Activated B cell treated with CpG ODN at 0.5 μM for 24 hours (primary cell): Measurements from ENCODE around the gene HMGA1. TPM values are rescaled to one million over a fixed set of nuclear protein-coding genes. Genes with fewer than 3 reads are reported as not detected.
"Not testable (repeated sequence)": the region's sequence is repeated elsewhere in the genome, so short reads cannot be mapped to it uniquely, and the experiment has no call there.

Experiments used
- ATAC-seq: fragments of 200-7000 bp; cut with Tn5 transposase; one replicate; pipeline ENCODE4 v1.10.0; 2021; ENCODE audit warnings: low read depth, mild to moderate bottlenecking, moderate library complexity
- CTCF ChIA-PET: fragments of 350-600 bp; sonication (Branson Sonifier 250); formaldehyde crosslinking; loops from one replicate; lab custom pipeline; 2021; ENCODE audit warnings: antibody characterized with exemption; lab: Charles Lee
- POLR2A ChIA-PET: fragments of 350-600 bp; sonication (Branson Sonifier 250); formaldehyde crosslinking; loops from one replicate; lab custom pipeline; 2021; ENCODE audit warnings: antibody characterized with exemption; lab: Charles Lee
- DNase-seq: peaks from one replicate; pipeline ENCODE4 v3.0.0; 2022
- H3K27ac Mint-ChIP-seq: one replicate; pipeline ENCODE4 v1.8.0; 2020; ENCODE audit warnings: mixed read lengths
- H3K27me3 Mint-ChIP-seq: one replicate; pipeline ENCODE4 v1.8.0; 2021; ENCODE audit warnings: mixed read lengths
- H3K36me3 Mint-ChIP-seq: one replicate; pipeline ENCODE4 v1.8.0; 2021; ENCODE audit warnings: low read depth, mixed read lengths
- H3K4me1 Mint-ChIP-seq: one replicate; pipeline ENCODE4 v1.8.0; 2021; ENCODE audit warnings: mixed read lengths
- H3K4me3 Mint-ChIP-seq: one replicate; pipeline ENCODE4 v1.8.0; 2020; ENCODE audit warnings: mild to moderate bottlenecking, mixed read lengths
- H3K9me3 Mint-ChIP-seq: one replicate; pipeline ENCODE4 v1.8.0; 2020; ENCODE audit warnings: mixed read lengths
- intact Hi-C: fragments of 100-400 bp; cut with micrococcal nuclease; formaldehyde crosslinking; loops from one replicate; pipeline ENCODE4 v1.15.1; 2024
- total RNA-seq: library from RNA; stranded (reverse); gene quantifications from 2 replicates; pipeline ENCODE4 v1.2.3, GENCODE V29; 2022
- TF ChIP-seq, protein P1 (sequence below): fragments of 200-600 bp; IDR thresholded peaks from one replicate; pipeline ENCODE4 v1.8.0; 2022; ENCODE audit warnings: antibody characterized with exemption, mild to moderate bottlenecking

The HMGA1 gene
- total RNA-seq, 1 donor from 2014 or later, result 188 TPM

DNA sequence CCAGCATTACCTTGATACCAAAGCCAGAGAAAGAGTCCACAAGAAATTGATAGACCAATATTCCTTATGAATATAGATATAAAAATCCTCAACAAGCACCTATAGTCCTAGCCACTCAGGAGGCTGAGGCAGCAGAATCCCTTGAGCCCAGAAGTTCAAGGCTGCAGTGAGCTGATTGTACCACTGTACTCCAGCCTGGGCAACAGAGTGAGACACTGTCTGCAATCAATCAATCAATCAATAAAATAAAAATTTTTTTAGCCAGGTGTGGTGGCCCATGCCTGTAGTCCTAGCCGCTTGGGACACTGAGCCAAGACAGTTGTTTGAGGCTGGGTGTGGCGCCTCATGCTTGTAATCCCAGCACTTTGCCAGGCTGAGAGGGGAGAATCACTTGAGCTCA is 31.1 kb downstream of the HMGA1 start:
- DNase-seq (no peak), ATAC-seq (no peak)
- intact Hi-C loops, result no loop called here
- Mint-ChIP-seq H3K27ac (no peak overlapping the region), H3K36me3 (peaks cover 2% of the 10 kb centered on the region), H3K27me3 (no peaks in the 10 kb centered on the region), H3K9me3 (no peaks in the 10 kb centered on the region), H3K4me1 (peaks cover 12% of the 10 kb centered on the region), H3K4me3 (no peak overlapping the region)
- ChIA-PET POLR2A (interaction anchor here (0.5 kb wide), 1 partner anchor 12 kb away, joined by 5 read pairs; no protein-coding TSS in a partner anchor), CTCF (no interaction called here)
- TF ChIP-seq, protein P1, sequence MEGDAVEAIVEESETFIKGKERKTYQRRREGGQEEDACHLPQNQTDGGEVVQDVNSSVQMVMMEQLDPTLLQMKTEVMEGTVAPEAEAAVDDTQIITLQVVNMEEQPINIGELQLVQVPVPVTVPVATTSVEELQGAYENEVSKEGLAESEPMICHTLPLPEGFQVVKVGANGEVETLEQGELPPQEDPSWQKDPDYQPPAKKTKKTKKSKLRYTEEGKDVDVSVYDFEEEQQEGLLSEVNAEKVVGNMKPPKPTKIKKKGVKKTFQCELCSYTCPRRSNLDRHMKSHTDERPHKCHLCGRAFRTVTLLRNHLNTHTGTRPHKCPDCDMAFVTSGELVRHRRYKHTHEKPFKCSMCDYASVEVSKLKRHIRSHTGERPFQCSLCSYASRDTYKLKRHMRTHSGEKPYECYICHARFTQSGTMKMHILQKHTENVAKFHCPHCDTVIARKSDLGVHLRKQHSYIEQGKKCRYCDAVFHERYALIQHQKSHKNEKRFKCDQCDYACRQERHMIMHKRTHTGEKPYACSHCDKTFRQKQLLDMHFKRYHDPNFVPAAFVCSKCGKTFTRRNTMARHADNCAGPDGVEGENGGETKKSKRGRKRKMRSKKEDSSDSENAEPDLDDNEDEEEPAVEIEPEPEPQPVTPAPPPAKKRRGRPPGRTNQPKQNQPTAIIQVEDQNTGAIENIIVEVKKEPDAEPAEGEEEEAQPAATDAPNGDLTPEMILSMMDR, result no peak

DNA sequence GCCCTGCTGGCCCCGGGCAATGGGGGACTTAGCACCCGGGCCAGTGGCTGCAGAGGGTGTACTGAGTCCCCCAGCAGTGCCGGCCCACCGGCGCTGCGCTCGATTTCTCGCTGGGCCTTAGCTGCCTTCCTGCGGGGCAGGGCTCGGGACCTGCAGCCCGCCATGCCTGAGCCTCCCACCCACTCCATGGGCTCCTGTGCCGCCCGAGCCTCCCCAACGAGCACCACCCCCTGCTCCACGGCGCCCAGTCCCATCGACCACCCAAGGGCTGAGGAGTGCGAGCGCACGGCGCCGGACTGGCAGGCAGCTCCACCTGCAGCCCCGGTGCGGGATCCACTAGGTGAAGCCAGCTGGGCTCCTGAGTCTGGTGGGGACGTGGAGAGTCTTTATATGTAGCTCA is 32.5 kb downstream of the HMGA1 start:
- H3K9me3 Mint-ChIP-seq, H3K27ac Mint-ChIP-seq, CTCF ChIA-PET, H3K4me3 Mint-ChIP-seq, H3K27me3 Mint-ChIP-seq, POLR2A ChIA-PET, ATAC-seq, intact Hi-C loops, H3K36me3 Mint-ChIP-seq, DNase-seq: not testable (repeated sequence)
- H3K4me1 Mint-ChIP-seq, result peaks cover 25% of the 10 kb centered on the region

GRCh38 chr6:34269658-34270341 is 33.1 kb downstream of the HMGA1 start:
- ATAC-seq, POLR2A ChIA-PET, DNase-seq, H3K27ac Mint-ChIP-seq, CTCF ChIA-PET, intact Hi-C loops, H3K36me3 Mint-ChIP-seq, H3K4me3 Mint-ChIP-seq, H3K9me3 Mint-ChIP-seq, H3K27me3 Mint-ChIP-seq: not testable (repeated sequence)
- peaks cover 25% of the 10 kb centered on the region for H3K4me1 Mint-ChIP-seq

- POLR2A ChIA-PET, result interaction anchor here (0.7 to 1.6 kb wide), 2 partner anchors 36 to 154 kb away, joined by 3 read pairs; partner anchors contain the start of gene HMGA1
- Mint-ChIP-seq H3K27me3 (no peaks in the 10 kb centered on the region), H3K4me3 (no peak overlapping the region), H3K9me3 (no peaks in the 10 kb centered on the region), H3K4me1 (peaks cover 29% of the 10 kb centered on the region), H3K36me3 (no peaks in the 10 kb centered on the region), H3K27ac (peak overlapping the region; percentile 41)
- ATAC-seq (peak; percentile 49), DNase-seq (no peak)
- CTCF ChIA-PET, result no interaction called here
- intact Hi-C loops, result no loop called here
- TF ChIP-seq, protein P1, result no peak
Observed at GRCh38 chr6:34272013-34272926, 35.6 kb downstream of the HMGA1 start.

- peaks cover 29% of the 10 kb centered on the region for H3K4me1 Mint-ChIP-seq
- H3K9me3 Mint-ChIP-seq, result no peaks in the 10 kb centered on the region
- DNase-seq (no peak), ATAC-seq (no peak)
- H3K27me3 Mint-ChIP-seq, result no peaks in the 10 kb centered on the region
- POLR2A ChIA-PET, result interaction anchor here (0.6 kb wide), 1 partner anchor 142 kb away, joined by 3 read pairs; no protein-coding TSS in a partner anchor
- H3K27ac Mint-ChIP-seq, result no peak overlapping the region
- no peaks in the 10 kb centered on the region for H3K36me3 Mint-ChIP-seq
- no peak overlapping the region for H3K4me3 Mint-ChIP-seq
- intact Hi-C loops, result no loop called here
- CTCF ChIA-PET, result no interaction called here
- TF ChIP-seq, protein P1, result no peak
Observed at GRCh38 chr6:34273242-34273805, 36.7 kb downstream of the HMGA1 start.
